Non-pigmented ciliary epithelial cell (primary cell): ENCODE data around the gene STYXL2.

Experiments
- DNase-seq: peaks from one replicate; pipeline ENCODE4 v3.0.0-alpha.2; 2010; ENCODE audit warnings: low read depth

STYXL2 gene

GRCh38 chr1:167136806-167137205, 42.9 kb downstream of the STYXL2 start:
- no peak for DNase-seq

- DNase-seq, result no peak
Measured at GRCh38 chr1:167137332-167137781, 43.5 kb downstream of the STYXL2 start.

- no peak for DNase-seq
Measured at GRCh38 chr1:167137793-167138510, 44.1 kb downstream of the STYXL2 start.

DNA sequence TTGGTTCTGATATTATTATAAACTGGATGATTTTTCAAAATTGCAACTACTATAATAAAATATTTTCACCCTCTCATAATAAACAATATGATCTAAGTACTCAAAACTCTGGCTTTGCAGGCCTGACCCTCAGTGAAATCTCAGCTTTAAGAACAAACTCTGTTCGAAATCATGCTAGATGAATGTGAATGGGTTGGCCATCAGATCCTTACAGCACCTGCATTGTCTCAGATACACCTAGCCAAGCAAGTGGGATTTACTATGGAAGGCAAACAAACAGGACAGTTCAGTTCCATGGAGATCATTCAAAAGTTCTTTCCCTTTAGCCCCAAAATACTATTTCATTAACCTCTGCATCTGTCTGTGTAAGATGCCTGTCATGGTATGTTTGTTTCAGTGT, 44.8 kb downstream of the STYXL2 start:
- DNase-seq, result no peak

GRCh38 chr1:167141963-167142362, 48.1 kb downstream of the STYXL2 start:
- DNase-seq, result no peak
